WI38 (cell line): ENCODE measurements around the gene GLOD4.

ENCODE experiments used
- H3K4me3 ChIP-seq: 2 replicates; pipeline ENCODE4 v1.5.1; 2011; ENCODE audit warnings: low read depth, mild to moderate bottlenecking, control low read depth, low read length
- TF ChIP-seq, protein P1 (sequence below): IDR thresholded peaks from 2 replicates; pipeline ENCODE4 v1.5.1; 2012; ENCODE audit warnings: low read depth, mild to moderate bottlenecking, control low read depth, low read length

The GLOD4 gene

DNA sequence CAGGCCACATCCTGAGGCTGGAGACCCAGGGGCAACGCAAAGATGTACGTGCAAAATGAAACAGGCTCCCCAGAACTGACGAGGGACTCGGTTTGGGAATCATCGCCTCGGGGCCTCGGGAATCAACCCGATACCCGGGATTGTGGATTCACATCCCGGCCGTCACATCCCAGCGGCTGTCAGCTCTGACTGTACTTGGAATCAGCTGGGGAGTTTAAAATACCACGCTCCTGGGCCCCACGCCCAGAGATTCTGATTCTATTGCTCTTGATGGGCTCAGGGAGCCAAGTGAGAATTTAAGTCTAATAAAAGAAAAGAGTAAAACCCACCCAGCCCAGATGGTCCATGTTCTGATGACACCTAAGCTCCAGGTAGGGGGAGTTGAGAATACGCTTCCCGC lies 42.3 kb upstream of the GLOD4 start:
- TF ChIP-seq, protein P1, sequence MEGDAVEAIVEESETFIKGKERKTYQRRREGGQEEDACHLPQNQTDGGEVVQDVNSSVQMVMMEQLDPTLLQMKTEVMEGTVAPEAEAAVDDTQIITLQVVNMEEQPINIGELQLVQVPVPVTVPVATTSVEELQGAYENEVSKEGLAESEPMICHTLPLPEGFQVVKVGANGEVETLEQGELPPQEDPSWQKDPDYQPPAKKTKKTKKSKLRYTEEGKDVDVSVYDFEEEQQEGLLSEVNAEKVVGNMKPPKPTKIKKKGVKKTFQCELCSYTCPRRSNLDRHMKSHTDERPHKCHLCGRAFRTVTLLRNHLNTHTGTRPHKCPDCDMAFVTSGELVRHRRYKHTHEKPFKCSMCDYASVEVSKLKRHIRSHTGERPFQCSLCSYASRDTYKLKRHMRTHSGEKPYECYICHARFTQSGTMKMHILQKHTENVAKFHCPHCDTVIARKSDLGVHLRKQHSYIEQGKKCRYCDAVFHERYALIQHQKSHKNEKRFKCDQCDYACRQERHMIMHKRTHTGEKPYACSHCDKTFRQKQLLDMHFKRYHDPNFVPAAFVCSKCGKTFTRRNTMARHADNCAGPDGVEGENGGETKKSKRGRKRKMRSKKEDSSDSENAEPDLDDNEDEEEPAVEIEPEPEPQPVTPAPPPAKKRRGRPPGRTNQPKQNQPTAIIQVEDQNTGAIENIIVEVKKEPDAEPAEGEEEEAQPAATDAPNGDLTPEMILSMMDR: no peak
- H3K4me3 ChIP-seq: no peak overlapping the region

DNA sequence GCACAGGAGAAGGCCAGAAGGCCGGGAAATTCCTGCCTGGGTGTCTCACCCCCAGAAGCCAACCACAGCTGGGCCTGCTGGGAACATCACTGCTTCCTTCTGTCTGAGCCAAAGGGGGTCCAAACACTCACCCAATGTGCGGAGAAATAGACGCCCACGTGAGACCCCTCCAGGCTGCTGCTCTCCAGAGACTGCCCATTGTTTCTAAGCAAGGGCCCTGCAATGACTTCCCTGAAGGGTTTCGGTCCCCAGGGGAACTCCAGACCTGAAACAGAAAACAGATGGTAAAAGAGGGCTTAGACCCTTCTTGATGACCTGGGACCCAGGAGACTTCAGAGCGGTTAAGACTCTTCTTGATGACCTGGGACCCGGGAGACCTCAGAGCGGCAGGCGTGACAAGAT lies 41.4 kb upstream of the GLOD4 start:
- H3K4me3 ChIP-seq: no peak overlapping the region
- TF ChIP-seq, protein P1: no peak

DNA sequence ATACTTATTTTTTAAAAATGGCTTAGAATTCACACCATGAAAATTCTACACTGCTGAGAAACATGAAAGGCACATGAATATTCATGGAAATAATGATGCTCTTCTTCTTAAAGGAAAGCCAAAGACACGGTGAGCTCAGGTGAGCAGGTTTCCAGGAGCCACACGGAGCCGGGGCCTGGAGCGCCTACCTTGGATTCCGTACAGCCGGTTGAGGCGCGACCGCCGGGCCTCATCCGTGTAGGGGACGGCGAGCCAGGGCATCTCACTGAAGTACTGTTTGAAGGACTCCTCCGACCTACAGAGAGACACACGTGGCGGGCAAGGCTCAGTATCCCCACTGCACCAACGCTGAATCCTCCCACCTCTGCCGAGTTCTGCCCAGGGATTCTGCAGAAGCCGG lies 37.2 kb upstream of the GLOD4 start:
- H3K4me3 ChIP-seq: no peak overlapping the region
- TF ChIP-seq, protein P1: no peak

DNA sequence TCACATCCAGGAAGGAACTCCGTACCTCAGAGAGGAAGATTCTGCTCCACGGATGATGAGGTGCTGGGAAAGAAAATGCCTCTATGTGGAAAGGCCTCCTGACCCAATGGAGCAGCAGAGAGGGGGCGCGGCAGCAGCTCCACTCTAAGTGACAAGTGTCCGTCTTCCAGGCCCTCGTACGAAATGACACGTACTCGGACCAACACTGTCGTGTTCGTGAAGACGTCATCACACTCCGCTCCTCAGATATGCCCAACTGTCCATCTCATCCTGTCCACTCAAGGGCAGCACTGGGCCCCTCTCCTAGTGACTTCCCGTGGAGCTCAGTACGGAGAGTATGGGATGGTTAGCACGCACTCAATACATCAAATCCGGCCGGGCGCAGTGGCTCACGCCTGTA lies 32.3 kb upstream of the GLOD4 start:
- no peak overlapping the region for H3K4me3 ChIP-seq
- TF ChIP-seq, protein P1: no peak

DNA sequence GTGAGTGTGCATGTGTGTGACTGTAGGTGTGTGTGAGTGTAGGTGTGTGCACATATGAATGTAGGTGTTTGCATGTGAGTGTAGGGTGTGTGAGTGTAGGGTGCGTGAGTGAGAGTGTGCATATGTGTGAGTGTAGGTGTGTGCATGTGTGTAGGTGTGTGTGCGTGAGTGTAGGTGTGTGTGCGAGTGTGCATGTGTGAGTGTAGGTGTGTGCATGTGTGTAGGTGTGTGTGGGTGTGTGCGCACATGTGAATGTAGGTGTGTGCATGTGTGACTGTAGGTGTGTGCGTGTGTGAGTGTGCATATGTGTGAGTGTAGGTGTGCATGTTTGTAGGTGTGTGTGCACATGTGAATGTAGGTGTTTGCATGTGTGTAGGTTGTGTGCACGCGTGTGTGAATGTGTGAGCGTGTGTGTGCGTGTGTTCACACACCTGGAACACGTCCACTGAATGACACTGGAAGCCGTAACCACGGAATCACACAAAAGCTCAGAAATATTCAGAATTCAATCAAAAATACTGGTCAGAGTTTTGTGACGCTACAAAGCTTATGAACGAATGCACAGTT lies 30.6 kb upstream of the GLOD4 start:
- TF ChIP-seq, protein P1: no peak
- no peak overlapping the region for H3K4me3 ChIP-seq

DNA sequence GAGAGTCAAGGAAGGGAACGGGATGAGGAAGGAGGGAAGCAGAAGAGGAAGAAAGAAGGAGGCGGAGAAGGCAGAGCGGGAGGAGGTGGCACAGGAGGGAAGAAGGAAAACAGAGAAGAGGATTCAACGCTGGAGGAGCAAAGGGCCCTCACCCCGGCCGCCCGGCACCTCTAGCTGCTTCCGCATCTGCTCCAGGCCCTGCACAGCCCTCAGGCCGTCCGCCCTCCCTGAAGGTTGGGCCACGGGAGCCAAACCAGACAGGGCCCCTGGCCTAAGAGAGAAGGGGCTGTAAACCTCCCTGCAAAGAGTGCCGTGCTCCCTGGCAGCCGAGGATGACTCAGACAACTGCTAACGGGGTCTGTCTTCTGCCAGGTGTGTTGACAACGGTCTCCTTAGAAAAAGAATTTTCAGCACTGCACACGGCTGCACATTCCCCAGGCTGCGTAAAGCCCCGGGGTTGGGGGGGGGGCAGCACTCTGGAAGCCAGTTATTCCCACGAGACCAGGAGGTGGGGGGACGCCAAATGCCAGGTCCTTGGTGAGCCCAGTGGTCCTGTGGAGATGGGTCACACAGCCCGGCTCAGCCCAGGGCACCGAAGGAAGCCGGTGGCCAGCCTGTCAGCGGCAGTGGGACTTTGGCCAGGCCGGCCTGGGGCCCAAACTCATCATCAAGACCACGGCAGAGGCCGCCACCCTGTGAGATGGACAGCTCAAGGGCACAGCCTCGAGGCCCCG lies 29.1 kb upstream of the GLOD4 start:
- TF ChIP-seq, protein P1: no peak
- H3K4me3 ChIP-seq: no peak overlapping the region

DNA sequence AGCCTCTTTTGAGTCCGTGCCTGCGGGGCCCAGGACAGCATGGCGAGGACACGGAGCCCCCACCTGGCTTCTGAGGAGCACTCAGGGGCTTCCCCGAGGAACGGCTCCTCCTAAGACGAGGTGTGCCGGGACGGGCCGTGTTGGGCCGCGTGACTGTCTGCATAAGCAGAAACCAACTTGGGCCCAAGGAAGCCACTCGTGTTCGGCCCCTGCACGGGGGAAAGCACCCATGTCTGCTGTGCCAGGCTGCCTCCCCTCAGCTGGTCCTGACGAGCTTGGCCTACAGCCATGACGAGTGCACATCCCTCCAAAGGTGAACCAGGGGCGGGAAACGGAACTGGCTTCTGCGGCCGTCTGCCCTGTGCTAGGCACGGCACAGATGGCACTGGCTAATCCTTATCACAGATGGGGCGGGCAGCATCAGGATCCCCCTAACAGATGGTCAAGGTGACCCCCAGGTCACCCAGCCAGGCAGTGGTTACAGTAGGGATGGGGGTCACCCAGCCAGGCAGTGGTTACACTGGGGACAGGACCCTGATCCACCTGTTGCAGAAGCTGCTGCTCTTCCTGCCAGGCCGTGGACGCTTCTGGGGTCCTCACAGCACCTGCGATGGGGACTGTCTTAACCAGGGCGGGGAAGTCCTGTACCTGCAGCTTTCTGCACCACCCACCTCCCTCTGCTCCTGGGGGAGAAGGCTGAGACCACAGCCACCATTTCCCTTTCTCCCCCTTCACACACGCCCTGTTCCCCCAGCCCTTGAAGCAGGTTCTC lies 25.6 kb upstream of the GLOD4 start:
- TF ChIP-seq, protein P1: no peak
- no peak overlapping the region for H3K4me3 ChIP-seq
